ENCODE results near the gene MRPL46.

GRCh38 chr15:88447206-88447605 is 20.0 kb downstream of the MRPL46 start:
- no peak for TF ChIP-seq CTCF (IDR thresholded peaks at IDR 0.05; ENCODE audit: low read length)
- no peak for TF ChIP-seq EZH2 (IDR thresholded peaks at IDR 0.05; ENCODE audit: borderline replicate concordance, low read length)
